ENCODE measurements around the gene SMYD4. TPM values are rescaled to one million over a fixed set of nuclear protein-coding genes. Genes with fewer than 3 reads are reported as not detected.

The SMYD4 gene
- total and polyA plus RNA-seq, 5 donors from 2014 or later, result 7.2 to 25.8 (median 12.5) TPM

GRCh38 chr17:1732833-1733321 lies 96.8 kb downstream of the SMYD4 start:
- H3K27ac ChIP-seq (ENCODE audit: insufficient read depth, low read length, poor library complexity, severe bottlenecking), result no peak overlapping the region
- Mint-ChIP-seq H3K27ac (no peak overlapping the region), H3K9me3 (no peaks in the 10 kb centered on the region), H3K36me3 (peaks cover 16% of the 10 kb centered on the region), H3K4me1 (peaks cover 0 to 25% (median 4%) of the 10 kb centered on the region in 4 donors), H3K4me3 (no peak overlapping the region), H3K27me3 (no peaks in the 10 kb centered on the region)
- H3K36me3 ChIP-seq (ENCODE audit: control insufficient read depth, insufficient read depth, low read length), result peaks cover 30% of the 10 kb centered on the region
- H3K4me1 ChIP-seq (ENCODE audit: control insufficient read depth, insufficient read depth, low read length, poor library complexity, severe bottlenecking), result peaks cover 6% of the 10 kb centered on the region
- no peaks in the 10 kb centered on the region for H3K9me3 ChIP-seq (ENCODE audit: control insufficient read depth in 2 of 2, low read length in 2 of 2)
- H3K4me3 ChIP-seq (ENCODE audit: low read depth, low read length), result no peak overlapping the region
- ATAC-seq (ENCODE audit: low read depth in 2 of 2) (no peak), DNase-seq (no peak)
- no peaks in the 10 kb centered on the region for H3K27me3 ChIP-seq (ENCODE audit: control insufficient read depth, insufficient read depth, low read length)

- Mint-ChIP-seq H3K9me3 (no peaks in the 10 kb centered on the region), H3K27me3 (no peaks in the 10 kb centered on the region), H3K36me3 (peaks cover 16% of the 10 kb centered on the region), H3K4me3 (no peak overlapping the region), H3K27ac (no peak overlapping the region), H3K4me1 (peaks cover 0 to 28% (median 4%) of the 10 kb centered on the region in 4 donors)
- Histone ChIP-seq H3K4me3 (ENCODE audit: low read depth, low read length) (no peak overlapping the region), H3K27me3 (ENCODE audit: control insufficient read depth, insufficient read depth, low read length) (no peaks in the 10 kb centered on the region), H3K4me1 (ENCODE audit: control insufficient read depth, insufficient read depth, low read length, poor library complexity, severe bottlenecking) (peaks cover 11% of the 10 kb centered on the region), H3K36me3 (ENCODE audit: control insufficient read depth, insufficient read depth, low read length) (peaks cover 32% of the 10 kb centered on the region), H3K27ac (ENCODE audit: insufficient read depth, low read length, poor library complexity, severe bottlenecking) (no peak overlapping the region), H3K9me3 (ENCODE audit: control insufficient read depth in 2 of 2, low read length in 2 of 2) (no peaks in the 10 kb centered on the region)
- DNase-seq (no peak), ATAC-seq (ENCODE audit: low read depth in 2 of 2) (no peak)
Measured at GRCh38 chr17:1732241-1732832, 97.4 kb downstream of the SMYD4 start.

- Histone ChIP-seq H3K27ac (ENCODE audit: insufficient read depth, low read length, poor library complexity, severe bottlenecking) (no peak overlapping the region), H3K4me3 (ENCODE audit: low read depth, low read length) (no peak overlapping the region), H3K4me1 (ENCODE audit: control insufficient read depth, insufficient read depth, low read length, poor library complexity, severe bottlenecking) (peaks cover 23% of the 10 kb centered on the region), H3K36me3 (ENCODE audit: control insufficient read depth, insufficient read depth, low read length) (peaks cover 36% of the 10 kb centered on the region), H3K9me3 (ENCODE audit: control insufficient read depth in 2 of 2, low read length in 2 of 2) (no peaks in the 10 kb centered on the region), H3K27me3 (ENCODE audit: control insufficient read depth, insufficient read depth, low read length) (no peaks in the 10 kb centered on the region)
- no peak for ATAC-seq (ENCODE audit: low read depth in 2 of 2)
- H3K36me3 Mint-ChIP-seq, result peaks cover 12% of the 10 kb centered on the region
- no peak for DNase-seq
- H3K4me1 Mint-ChIP-seq, result peaks cover 0 to 28% (median 3%) of the 10 kb centered on the region in 4 donors
- H3K9me3 Mint-ChIP-seq, result no peaks in the 10 kb centered on the region
- H3K27ac Mint-ChIP-seq, result no peak overlapping the region
- H3K27me3 Mint-ChIP-seq, result no peaks in the 10 kb centered on the region
- H3K4me3 Mint-ChIP-seq, result no peak overlapping the region
Measured at GRCh38 chr17:1731194-1731506, 98.6 kb downstream of the SMYD4 start.

GRCh38 chr17:1730326-1731193 lies 99.1 kb downstream of the SMYD4 start:
- ATAC-seq (ENCODE audit: low read depth in 2 of 2) (no peak), DNase-seq (no peak)
- H3K27me3 Mint-ChIP-seq, result no peaks in the 10 kb centered on the region
- H3K4me1 Mint-ChIP-seq, result peaks cover 0 to 32% (median 6%) of the 10 kb centered on the region in 4 donors
- peaks cover 12% of the 10 kb centered on the region for H3K36me3 Mint-ChIP-seq
- Histone ChIP-seq H3K9me3 (ENCODE audit: control insufficient read depth in 2 of 2, low read length in 2 of 2) (no peaks in the 10 kb centered on the region), H3K4me3 (ENCODE audit: low read depth, low read length) (no peak overlapping the region), H3K4me1 (ENCODE audit: control insufficient read depth, insufficient read depth, low read length, poor library complexity, severe bottlenecking) (peaks cover 29% of the 10 kb centered on the region), H3K36me3 (ENCODE audit: control insufficient read depth, insufficient read depth, low read length) (peaks cover 36% of the 10 kb centered on the region), H3K27me3 (ENCODE audit: control insufficient read depth, insufficient read depth, low read length) (no peaks in the 10 kb centered on the region), H3K27ac (ENCODE audit: insufficient read depth, low read length, poor library complexity, severe bottlenecking) (no peak overlapping the region)
- H3K4me3 Mint-ChIP-seq, result no peak overlapping the region
- no peaks in the 10 kb centered on the region for H3K9me3 Mint-ChIP-seq
- H3K27ac Mint-ChIP-seq, result no peak overlapping the region

GRCh38 chr17:1729966-1730325 lies 99.8 kb downstream of the SMYD4 start:
- DNase-seq (no peak), ATAC-seq (ENCODE audit: low read depth in 2 of 2) (no peak)
- Histone ChIP-seq H3K4me3 (ENCODE audit: low read depth, low read length) (no peak overlapping the region), H3K36me3 (ENCODE audit: control insufficient read depth, insufficient read depth, low read length) (peaks cover 36% of the 10 kb centered on the region), H3K27me3 (ENCODE audit: control insufficient read depth, insufficient read depth, low read length) (no peaks in the 10 kb centered on the region), H3K27ac (ENCODE audit: insufficient read depth, low read length, poor library complexity, severe bottlenecking) (no peak overlapping the region), H3K4me1 (ENCODE audit: control insufficient read depth, insufficient read depth, low read length, poor library complexity, severe bottlenecking) (peaks cover 35% of the 10 kb centered on the region), H3K9me3 (ENCODE audit: control insufficient read depth in 2 of 2, low read length in 2 of 2) (no peaks in the 10 kb centered on the region)
- Mint-ChIP-seq H3K9me3 (no peaks in the 10 kb centered on the region), H3K4me1 (peaks cover 0 to 37% (median 8%) of the 10 kb centered on the region in 4 donors), H3K4me3 (peak overlapping the region in 2 of 4 donors; percentile 33 to 50), H3K27me3 (no peaks in the 10 kb centered on the region), H3K36me3 (peaks cover 12% of the 10 kb centered on the region), H3K27ac (peak overlapping the region in 1 of 3 donors; percentile 32)

Other genes starting within 250 kb of the SMYD4 start
- 6.6 TPM for gene SLC43A2, start 201.1 kb downstream of the SMYD4 start, total RNA-seq
- 1 to 10 TPM; 3.5 to 6.9 (median 5.2) TPM for gene SLC43A2, start 201.1 kb downstream of the SMYD4 start, polyA plus RNA-seq
- 1.5 TPM for gene SCARF1, start 184.2 kb downstream of the SMYD4 start, total RNA-seq
- under 1 TPM in 1 of 4 donors, not detected in 3; 0.49 TPM for gene SCARF1, start 184.2 kb downstream of the SMYD4 start, polyA plus RNA-seq
- 1.5 TPM for gene RILP, start 180.0 kb downstream of the SMYD4 start, total RNA-seq
- gene RILP, start 180.0 kb downstream of the SMYD4 start, polyA plus RNA-seq, result 1 to 10 TPM; 3.7 to 7.6 (median 5.2) TPM
- 405 TPM for gene PRPF8, start 145.0 kb downstream of the SMYD4 start, total RNA-seq
- 100 to 1,000 TPM; 146 to 170 (median 159) TPM for gene PRPF8, start 145.0 kb downstream of the SMYD4 start, polyA plus RNA-seq
- 0.35 TPM for gene TLCD2, start 119.5 kb downstream of the SMYD4 start, total RNA-seq
- under 1 TPM in 2 of 4 donors, not detected in 2; 0.03 to 0.17 TPM for gene TLCD2, start 119.5 kb downstream of the SMYD4 start, polyA plus RNA-seq
- gene WDR81, start 105.2 kb downstream of the SMYD4 start, total RNA-seq, result 48.4 TPM
- 10 to 100 TPM; 10.6 to 15.5 (median 11.1) TPM for gene WDR81, start 105.2 kb downstream of the SMYD4 start, polyA plus RNA-seq
- gene SERPINF2, start 87.0 kb downstream of the SMYD4 start, total RNA-seq, result 0.69 TPM
- not detected for gene SERPINF2, start 87.0 kb downstream of the SMYD4 start, polyA plus RNA-seq
- gene SERPINF1, start 67.8 kb downstream of the SMYD4 start, total RNA-seq, result not detected
- gene SERPINF1, start 67.8 kb downstream of the SMYD4 start, polyA plus RNA-seq, result 1 to 10 TPM in 3 of 4 donors, under 1 TPM in 1; 0.36 to 1.6 (median 1.5) TPM
- gene RPA1, start 103 bp upstream of the SMYD4 start, total RNA-seq, result 66.3 TPM
- gene RPA1, start 103 bp upstream of the SMYD4 start, polyA plus RNA-seq, result 10 to 100 TPM; 69.7 to 94.5 (median 81.7) TPM
- gene RTN4RL1, start 195.4 kb upstream of the SMYD4 start, total RNA-seq, result 0.35 TPM
- gene RTN4RL1, start 195.4 kb upstream of the SMYD4 start, polyA plus RNA-seq, result under 1 TPM in 2 of 4 donors, not detected in 2; 0.14 to 0.28 TPM
- 70.0 TPM for gene DPH1, start 200.3 kb upstream of the SMYD4 start, total RNA-seq
- gene DPH1, start 200.3 kb upstream of the SMYD4 start, polyA plus RNA-seq, result 10 to 100 TPM; 32.4 to 40.4 (median 36.4) TPM
- gene OVCA2, start 212.1 kb upstream of the SMYD4 start, total RNA-seq, result 30.8 TPM
- 100 to 1,000 TPM in 1 of 4 donors, 10 to 100 TPM in 3; 64.3 to 106 (median 80.2) TPM for gene OVCA2, start 212.1 kb upstream of the SMYD4 start, polyA plus RNA-seq
- gene HIC1, start 225.2 kb upstream of the SMYD4 start, total RNA-seq, result 1.3 TPM
- under 1 TPM in 3 of 4 donors, not detected in 1; 0.14 to 0.75 (median 0.54) TPM for gene HIC1, start 225.2 kb upstream of the SMYD4 start, polyA plus RNA-seq

All from CD4-positive, CD25-positive, alpha-beta regulatory T cell (primary cell).